ENCODE results near the gene ZC3HAV1.
"Not testable (repeated sequence)": the region's sequence is repeated elsewhere in the genome, so short reads cannot be mapped to it uniquely, and the experiment has no call there.

ZC3HAV1 gene

GRCh38 chr7:139127648-139128047, 18.1 kb upstream of the ZC3HAV1 start:
- H3K27ac ChIP-seq, result no peak overlapping the region
- TF ChIP-seq, protein P1, sequence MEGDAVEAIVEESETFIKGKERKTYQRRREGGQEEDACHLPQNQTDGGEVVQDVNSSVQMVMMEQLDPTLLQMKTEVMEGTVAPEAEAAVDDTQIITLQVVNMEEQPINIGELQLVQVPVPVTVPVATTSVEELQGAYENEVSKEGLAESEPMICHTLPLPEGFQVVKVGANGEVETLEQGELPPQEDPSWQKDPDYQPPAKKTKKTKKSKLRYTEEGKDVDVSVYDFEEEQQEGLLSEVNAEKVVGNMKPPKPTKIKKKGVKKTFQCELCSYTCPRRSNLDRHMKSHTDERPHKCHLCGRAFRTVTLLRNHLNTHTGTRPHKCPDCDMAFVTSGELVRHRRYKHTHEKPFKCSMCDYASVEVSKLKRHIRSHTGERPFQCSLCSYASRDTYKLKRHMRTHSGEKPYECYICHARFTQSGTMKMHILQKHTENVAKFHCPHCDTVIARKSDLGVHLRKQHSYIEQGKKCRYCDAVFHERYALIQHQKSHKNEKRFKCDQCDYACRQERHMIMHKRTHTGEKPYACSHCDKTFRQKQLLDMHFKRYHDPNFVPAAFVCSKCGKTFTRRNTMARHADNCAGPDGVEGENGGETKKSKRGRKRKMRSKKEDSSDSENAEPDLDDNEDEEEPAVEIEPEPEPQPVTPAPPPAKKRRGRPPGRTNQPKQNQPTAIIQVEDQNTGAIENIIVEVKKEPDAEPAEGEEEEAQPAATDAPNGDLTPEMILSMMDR (IDR thresholded peaks at IDR 0.05), result no peak
- TF ChIP-seq ZFX (IDR thresholded peaks at IDR 0.05; ENCODE audit: borderline replicate concordance), result no peak

GRCh38 chr7:139125657-139126056, 16.1 kb upstream of the ZC3HAV1 start:
- no peak for TF ChIP-seq ZFX (IDR thresholded peaks at IDR 0.05; ENCODE audit: borderline replicate concordance)
- 0 out of 2 replicates have a peak overlapping the region, but pooled peaks have one; percentile 2 for H3K27ac ChIP-seq

GRCh38 chr7:139124995-139125394, 15.5 kb upstream of the ZC3HAV1 start:
- H3K27ac ChIP-seq, result not testable (repeated sequence)

DNA sequence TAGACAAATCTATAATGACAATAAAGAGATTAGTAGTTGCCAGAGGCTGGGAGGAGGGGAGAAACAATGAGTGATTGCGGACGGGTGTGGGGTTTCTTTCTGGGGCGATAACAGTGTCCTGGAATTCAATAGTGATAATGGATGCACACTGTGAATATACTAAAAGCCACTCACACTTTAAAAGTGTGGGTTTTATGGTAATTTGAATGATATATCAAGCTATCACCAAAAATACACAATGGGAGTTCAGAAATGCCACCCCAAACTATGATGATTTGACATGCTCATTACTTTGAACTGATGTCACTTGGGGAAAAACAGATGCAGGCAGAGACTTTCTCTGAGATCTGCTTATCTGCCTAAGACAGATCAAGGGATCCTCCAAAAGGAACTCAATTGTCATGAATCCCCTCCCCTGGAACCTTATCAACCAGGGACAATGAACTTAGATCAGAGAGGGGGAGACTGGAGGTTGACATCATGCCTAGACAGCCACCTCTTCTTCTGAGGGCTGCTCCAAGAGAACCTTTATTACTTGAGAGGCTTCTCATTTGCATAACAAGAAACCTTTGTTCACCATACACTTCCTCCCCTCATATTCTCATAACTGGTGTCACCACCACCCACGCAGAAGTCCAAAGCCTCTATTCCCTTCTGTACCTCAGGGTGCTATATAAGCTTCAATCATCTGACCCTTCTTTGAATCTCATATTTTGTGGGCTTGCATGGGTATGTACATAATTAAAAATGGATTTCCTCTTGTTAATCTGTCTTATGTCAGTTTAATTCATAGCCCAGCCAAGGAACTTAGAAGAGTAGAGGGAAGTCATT, 14.8 kb upstream of the ZC3HAV1 start:
- TF ChIP-seq ZFX (IDR thresholded peaks at IDR 0.05; ENCODE audit: borderline replicate concordance), result no peak
- TF ChIP-seq, protein P1 (IDR thresholded peaks at IDR 0.05), result no peak
- H3K27ac ChIP-seq, result no peak overlapping the region

- no peak overlapping the region for H3K27ac ChIP-seq
- TF ChIP-seq, protein P1 (IDR thresholded peaks at IDR 0.05), result no peak
- TF ChIP-seq ZFX (IDR thresholded peaks at IDR 0.05; ENCODE audit: borderline replicate concordance), result no peak
Measured at GRCh38 chr7:139119486-139119849, 9.9 kb upstream of the ZC3HAV1 start.

DNA sequence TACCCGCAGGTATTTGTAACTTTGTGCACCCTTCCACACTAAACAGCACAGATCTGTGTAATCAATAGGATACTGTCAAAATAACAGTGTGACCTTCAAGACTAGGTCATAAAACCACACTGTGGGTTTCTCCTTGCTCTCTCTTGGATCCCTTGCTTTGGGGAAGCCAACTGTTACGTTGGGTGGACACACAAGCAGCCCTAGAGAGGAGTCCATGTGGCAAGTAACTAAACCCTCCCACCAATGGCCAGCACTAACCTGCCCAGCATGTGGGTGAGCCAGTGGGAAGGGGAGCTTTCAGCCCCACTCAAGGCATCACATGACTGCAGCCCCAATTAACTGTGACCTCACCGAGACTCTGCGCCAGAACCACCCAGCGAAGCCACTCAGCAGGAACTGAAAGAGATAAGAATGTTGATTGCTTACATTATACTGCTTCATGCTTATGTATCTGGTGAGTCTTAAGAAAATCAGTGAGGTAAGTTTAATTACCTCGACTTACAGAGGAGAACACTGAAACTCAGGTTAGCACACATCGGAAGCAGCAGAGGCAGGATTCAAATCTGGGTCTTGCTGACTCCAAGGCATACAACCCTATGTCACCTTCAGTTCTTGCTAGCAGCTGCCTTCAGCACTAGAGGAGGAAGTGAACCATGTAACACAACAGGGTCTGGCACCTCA, 9.4 kb upstream of the ZC3HAV1 start:
- H3K27ac ChIP-seq, result no peak overlapping the region
- no peak for TF ChIP-seq ZFX (IDR thresholded peaks at IDR 0.05; ENCODE audit: borderline replicate concordance)
- TF ChIP-seq, protein P1 (IDR thresholded peaks at IDR 0.05), result no peak

- H3K27ac ChIP-seq, result no peak overlapping the region
- TF ChIP-seq, protein P1 (IDR thresholded peaks at IDR 0.05), result 0 out of 2 replicates have a peak, but pooled peaks have one; percentile 12
- no peak for TF ChIP-seq ZFX (IDR thresholded peaks at IDR 0.05; ENCODE audit: borderline replicate concordance)
Measured at GRCh38 chr7:139118234-139118804, 8.8 kb upstream of the ZC3HAV1 start.

DNA sequence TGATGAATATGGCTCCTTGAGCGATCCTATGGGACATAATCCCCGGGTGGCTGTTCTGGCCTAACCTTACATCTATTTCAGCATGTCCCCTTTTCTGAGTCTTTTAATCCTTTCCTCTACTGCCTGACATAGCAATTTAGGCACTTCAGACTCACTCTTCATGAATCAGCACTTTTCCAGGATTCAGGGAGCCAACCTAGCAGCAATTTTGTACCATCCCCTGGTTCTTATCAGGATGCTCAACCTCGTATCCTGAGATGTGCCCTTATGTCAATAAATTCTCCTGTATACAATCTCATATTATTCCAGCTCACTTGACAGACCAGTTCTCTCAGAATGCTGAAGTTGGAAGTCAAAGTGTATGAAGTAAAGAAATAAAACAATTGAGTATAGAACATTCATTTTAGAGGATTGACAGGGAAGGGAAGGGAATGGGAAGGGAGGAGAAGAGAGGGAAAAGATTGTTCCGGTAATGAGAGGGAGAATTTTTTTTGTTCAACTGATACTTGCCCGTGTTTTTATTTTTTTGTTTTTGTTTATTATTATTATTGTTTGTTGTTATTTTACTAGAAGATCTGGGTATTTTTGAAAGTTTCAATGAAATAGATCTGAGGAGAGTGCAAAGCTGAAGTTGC, 8.2 kb upstream of the ZC3HAV1 start:
- no peak for TF ChIP-seq ZFX (IDR thresholded peaks at IDR 0.05; ENCODE audit: borderline replicate concordance)
- TF ChIP-seq, protein P1 (IDR thresholded peaks at IDR 0.05), result no peak
- H3K27ac ChIP-seq, result no peak overlapping the region

Data from 22Rv1 (cell line).